ENCODE data around the gene CSNK1E. TPM values are rescaled to one million over a fixed set of nuclear protein-coding genes. Genes with fewer than 3 reads are reported as not detected.

CSNK1E gene
- total and polyA plus RNA-seq, 2 of the 8 experiments (the other 6 are each of a cell fraction or from before 2014, with no cell fraction given), result 247 to 263 TPM

DNA sequence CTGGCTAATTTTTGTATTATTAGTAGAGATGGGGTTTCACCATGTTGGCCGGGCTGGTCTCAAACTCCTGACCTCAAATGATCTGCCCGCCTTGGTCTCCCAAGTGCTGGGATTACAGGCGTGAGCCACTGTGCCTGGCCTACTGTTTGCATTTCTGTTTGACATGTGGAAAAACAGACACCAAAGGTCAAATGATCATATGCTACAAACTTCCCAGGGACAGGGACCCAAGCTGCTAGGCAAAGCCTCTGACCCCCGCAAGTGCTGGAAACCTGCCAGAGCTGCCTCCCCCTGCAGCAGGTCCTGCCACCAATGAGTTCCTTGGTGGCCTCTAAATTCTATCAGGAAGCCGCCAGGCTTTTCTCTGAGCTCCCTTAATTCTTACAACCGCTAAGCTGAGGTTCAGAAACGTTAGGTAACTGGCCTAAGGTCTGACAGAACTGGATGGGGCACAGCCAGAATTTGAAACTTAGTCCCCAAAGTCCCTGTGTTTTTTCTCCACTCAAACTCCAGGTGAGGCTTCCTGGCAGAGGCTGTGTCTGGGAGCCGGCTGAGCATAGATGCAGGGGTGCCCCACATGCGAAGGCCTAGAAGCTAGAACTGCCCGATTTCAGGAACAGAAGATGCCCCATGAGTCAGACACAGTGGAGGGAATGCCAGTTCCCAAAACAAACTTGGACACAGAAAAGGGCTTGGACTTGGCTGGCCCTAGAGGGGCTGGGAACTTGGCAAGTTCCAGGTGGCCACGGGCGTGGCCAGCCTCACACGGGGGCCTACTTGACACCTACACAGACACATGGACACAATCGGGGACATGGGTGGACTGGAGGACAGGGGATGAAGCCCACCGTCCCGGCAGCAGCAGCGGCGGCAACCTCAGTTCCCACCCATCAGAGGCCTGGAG, 7.4 kb downstream of the CSNK1E start:
- Histone ChIP-seq H3K9ac (replicated peaks in 1 of 4; ENCODE audit: extremely low read depth in 1 of 4, low read depth in 3 of 4, low read length in 3 of 4) (no peak overlapping the region), H3K4me2 (ENCODE audit: insufficient read depth in 1 of 2, low read depth in 2 of 2, low read length in 2 of 2) (no peak overlapping the region)
- TF ChIP-seq EP300 (IDR thresholded peaks at IDR 0.05; ENCODE audit: borderline replicate concordance in 1 of 2, low read depth in 2 of 2, low read length in 2 of 2) (no peak), KDM4A (IDR thresholded peaks at IDR 0.05; ENCODE audit: low read depth, low read length, severe bottlenecking) (no peak), TBP (IDR thresholded peaks at IDR 0.05; ENCODE audit: low read depth, low read length) (no peak), JUND (IDR thresholded peaks at IDR 0.05; ENCODE audit: low read length) (no peak), YY1 (IDR thresholded peaks at IDR 0.05; ENCODE audit: low read depth, low read length) (no peak), NANOG (IDR thresholded peaks at IDR 0.05; ENCODE audit: insufficient read depth, low read depth, low read length, poor library complexity, severe bottlenecking) (no peak), FOSL1 (IDR thresholded peaks at IDR 0.05; ENCODE audit: insufficient read depth, low read depth, low read length) (no peak), E2F6 (IDR thresholded peaks at IDR 0.05) (no peak), EZH2 (IDR thresholded peaks at IDR 0.05; ENCODE audit: low read depth, low read length, severe bottlenecking) (no peak), RFX5 (IDR thresholded peaks at IDR 0.05; ENCODE audit: borderline replicate concordance, low read depth, low read length) (no peak)

More for the DNA sequence above, 7.4 kb downstream of the CSNK1E start:
- Histone ChIP-seq H3K14ac (ENCODE audit: insufficient read length) (no peak overlapping the region), H2BK120ac (replicated peaks; ENCODE audit: low read depth, low read length) (no peak overlapping the region), H4K20me1 (replicated peaks in 1 of 2; ENCODE audit: control insufficient read depth in 1 of 2, insufficient read depth in 2 of 2, low read length in 2 of 2) (peaks cover 64 to 68% of the 10 kb centered on the region in 2 experiments), H3K4me3 (ENCODE audit: extremely low read depth in 1 of 4, insufficient read depth in 2 of 4, low read depth in 3 of 4, low read length in 4 of 4) (no peak overlapping the region), H3K56ac (replicated peaks; ENCODE audit: insufficient read length, low read depth, low read length) (no peak overlapping the region), H3K27me3 (replicated peaks in 1 of 4; ENCODE audit: control insufficient read depth in 3 of 4, extremely low read depth in 1 of 4, insufficient read depth in 3 of 4, low read length in 3 of 4) (no peaks in the 10 kb centered on the region), H4K5ac (ENCODE audit: insufficient read length, low read depth, low read length) (no peak overlapping the region), H3K36me3 (ENCODE audit: control insufficient read depth in 2 of 4, insufficient read depth in 4 of 4, low read length in 3 of 4) (peaks cover 19 to 65% (median 26%) of the 10 kb centered on the region in 4 experiments; a peak in 7 of 8 replicates), H3K79me1 (ENCODE audit: low read depth, low read length) (peaks cover 26% of the 10 kb centered on the region), H2BK12ac (ENCODE audit: low read depth, low read length) (no peak overlapping the region), H3K27ac (ENCODE audit: low read depth, low read length) (no peak overlapping the region), H3K23me2 (ENCODE audit: low read depth, low read length) (no peaks in the 10 kb centered on the region), H3K23ac (ENCODE audit: insufficient read length) (no peak overlapping the region), H3K4ac (replicated peaks; ENCODE audit: insufficient read length, low read depth, low read length) (no peak overlapping the region), H2BK15ac (ENCODE audit: low read length) (no peak overlapping the region), H3K9me3 (ENCODE audit: insufficient read depth in 2 of 2, low read depth in 1 of 2, low read length in 1 of 2) (no peaks in the 10 kb centered on the region), H2AFZ (ENCODE audit: low read length) (no peak overlapping the region), H3K18ac (ENCODE audit: extremely low read depth, low read length) (no peak overlapping the region), H4K8ac (ENCODE audit: extremely low read depth, insufficient read depth, low read length) (no peak overlapping the region; the same call in 1 of the 2 replicates), H3K4me1 (replicated peaks in 1 of 4; ENCODE audit: control insufficient read depth in 3 of 4, insufficient read depth in 4 of 4, low read length in 3 of 4) (peaks cover 9 to 36% (median 20%) of the 10 kb centered on the region in 4 experiments), H4K91ac (replicated peaks; ENCODE audit: insufficient read length, low read length) (no peak overlapping the region), H3K79me2 (ENCODE audit: control insufficient read depth in 1 of 2, insufficient read depth in 2 of 2, low read length in 2 of 2) (peaks cover 56 to 98% of the 10 kb centered on the region in 2 experiments), H2BK5ac (ENCODE audit: low read depth, low read length) (no peak overlapping the region), H2BK20ac (ENCODE audit: low read length) (no peak overlapping the region), H2AK5ac (ENCODE audit: low read depth, low read length) (no peak overlapping the region)
- ChIA-PET CTCF (ENCODE audit: partially characterized antibody) (interaction anchor here (1.3 to 4.9 kb wide), 5 partner anchors 11 to 49 kb away, joined by 3 to 43 read pairs (median 6); no protein-coding TSS in a partner anchor), POLR2A (ENCODE audit: partially characterized antibody) (interaction anchor here (1.1 to 7.6 kb wide), 7 partner anchors 8 to 38 kb away, joined by 3 to 77 read pairs (median 4); no protein-coding TSS in a partner anchor)
- WGBS, 2 experiments (ENCODE audit: extremely low coverage in 1 of 2, insufficient coverage in 1 of 2, insufficient read length in 1 of 2, insufficient replicate concordance in 2 of 2, low coverage in 1 of 2, low lambda C conversion rate in 2 of 2, missing lambda C conversion rate in 1 of 2), result 94% methylated on average over 17 of the region's 18 CpGs; no CpG with 5 or more reads in 1 of the 2 experiments
- DNase-seq (ENCODE audit: low read depth in 1 of 2, low spot score in 2 of 2) (no peak), FAIRE-seq (no peak)

Measured in H1 (cell line).